Femur (tissue), 1 donor: ENCODE results near the gene PRMT7.

Experiments used
- DNase-seq: peaks from one replicate; pipeline ENCODE4 v3.0.0-alpha.2; 2017

Gene PRMT7

DNA sequence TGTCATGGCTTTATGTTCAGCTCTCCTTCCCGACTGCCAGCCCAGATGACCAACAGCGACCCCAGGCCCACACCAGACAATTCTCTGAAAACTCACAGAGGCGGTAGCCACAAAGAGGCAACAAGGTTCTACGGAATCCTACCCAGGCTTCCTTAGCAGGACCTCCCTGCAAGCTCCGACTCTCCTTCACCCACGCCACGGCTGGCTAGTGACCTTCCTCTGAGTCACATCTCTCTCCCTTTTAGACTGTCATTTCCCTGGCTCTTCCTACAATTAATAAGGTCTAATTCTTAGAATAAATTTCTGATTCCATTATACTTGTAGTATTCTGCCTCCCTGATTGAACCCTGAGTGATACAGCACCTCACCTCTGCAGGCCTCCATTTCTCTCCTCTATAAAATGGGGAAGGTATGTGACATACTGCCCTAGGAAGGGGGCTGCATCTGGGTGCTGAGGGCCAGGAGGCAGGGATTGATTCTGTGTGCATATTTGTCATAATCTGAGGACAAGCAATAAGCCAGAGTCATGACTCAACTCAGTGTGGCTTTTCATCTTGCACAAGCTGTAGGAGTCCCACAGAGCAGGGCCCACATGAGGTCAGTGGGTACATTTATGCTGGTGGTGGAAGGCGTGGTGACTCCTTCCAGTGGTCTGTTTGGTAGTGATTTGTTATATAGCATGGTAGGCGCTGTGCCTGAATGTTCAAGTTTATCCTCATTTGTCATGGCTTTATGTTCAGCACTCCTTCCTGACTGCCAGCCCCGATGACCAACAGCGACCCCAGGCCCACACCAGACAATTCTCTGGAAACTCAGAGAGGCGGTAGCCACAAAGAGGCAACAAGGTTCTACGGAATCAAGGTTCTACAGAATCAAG lies 91.3 kb downstream of the PRMT7 start:
- DNase-seq: no peak

DNA sequence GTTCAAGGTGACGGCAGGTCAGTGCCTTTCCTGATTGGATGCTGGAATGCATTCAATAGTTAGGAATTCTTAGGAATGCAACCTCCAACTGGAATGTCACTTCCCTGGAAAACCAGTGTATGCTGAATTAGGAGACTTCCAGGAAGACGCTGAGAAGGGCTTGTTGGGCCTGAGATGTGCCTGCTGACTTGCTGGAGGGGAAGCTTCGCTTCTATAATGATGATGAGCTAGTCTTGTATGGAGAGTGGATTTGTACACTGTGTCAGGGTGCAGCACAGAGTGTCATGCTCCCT lies 91.9 kb downstream of the PRMT7 start:
- no peak for DNase-seq

DNA sequence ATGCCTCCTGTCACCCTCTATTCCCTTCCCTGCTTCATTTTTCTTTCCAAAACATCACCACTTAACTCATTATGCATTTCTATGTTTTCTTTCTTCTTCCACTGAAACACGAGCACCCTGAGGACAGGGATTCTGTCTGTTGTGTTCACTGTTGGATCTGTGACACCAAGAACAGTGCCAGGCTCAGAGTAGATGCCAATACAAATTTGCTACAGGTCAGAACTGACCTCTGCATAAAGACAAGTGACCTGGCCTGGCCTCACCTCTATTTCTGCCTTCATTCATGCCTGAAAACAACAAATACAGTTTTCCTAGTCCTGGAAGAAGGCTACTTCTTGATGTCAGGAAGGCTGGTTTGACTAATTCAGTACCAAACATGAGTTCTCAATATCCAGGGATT lies 92.4 kb downstream of the PRMT7 start:
- DNase-seq: no peak

DNA sequence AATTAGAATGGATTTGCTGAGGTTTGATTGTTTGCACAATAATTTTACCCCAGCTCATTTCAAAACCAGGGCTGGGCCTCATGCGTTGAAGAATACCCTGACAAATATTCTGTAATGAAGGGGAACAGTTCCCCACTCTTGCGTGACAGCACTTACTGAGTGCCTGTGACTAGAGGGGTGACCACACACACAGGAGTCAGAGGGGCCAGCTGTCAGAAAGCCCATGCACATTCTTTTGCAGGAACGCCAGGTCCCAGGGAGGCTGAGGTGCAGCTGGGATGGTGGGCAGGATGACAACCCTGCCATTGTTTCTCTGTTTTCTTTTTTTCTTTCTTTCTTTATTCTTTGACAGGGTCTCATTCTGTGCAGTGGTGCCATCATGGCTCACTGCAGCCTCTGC lies 92.9 kb downstream of the PRMT7 start:
- DNase-seq: no peak

DNA sequence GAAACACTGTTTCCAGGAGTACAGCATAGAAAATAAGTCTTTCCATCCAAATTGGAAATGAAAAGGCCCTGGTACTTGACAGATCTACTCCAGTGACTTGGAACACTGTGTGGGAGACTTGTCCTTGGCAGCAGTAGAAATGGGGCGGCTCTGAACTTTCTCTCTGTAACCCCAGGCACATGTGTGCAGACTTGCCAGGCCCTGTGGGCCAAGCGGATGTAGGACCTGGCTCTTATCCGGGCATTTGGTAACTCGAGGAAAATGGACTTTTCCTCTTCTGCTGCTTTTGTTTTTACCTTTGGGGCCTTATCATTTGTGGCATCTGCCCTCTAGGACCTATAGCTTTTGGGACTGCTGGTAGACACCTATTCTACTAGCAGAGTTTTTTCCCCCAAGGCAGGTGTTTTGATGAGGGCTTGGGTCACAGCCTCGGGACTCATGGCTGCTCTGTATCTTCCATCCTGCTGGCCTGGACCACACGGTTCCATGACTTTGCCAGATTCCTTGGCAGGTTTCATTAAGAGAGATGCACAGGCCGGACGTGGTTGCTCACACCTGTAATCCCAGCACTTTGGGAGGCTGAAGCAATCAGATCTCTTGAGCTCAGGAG lies 94.0 kb downstream of the PRMT7 start:
- DNase-seq: no peak

DNA sequence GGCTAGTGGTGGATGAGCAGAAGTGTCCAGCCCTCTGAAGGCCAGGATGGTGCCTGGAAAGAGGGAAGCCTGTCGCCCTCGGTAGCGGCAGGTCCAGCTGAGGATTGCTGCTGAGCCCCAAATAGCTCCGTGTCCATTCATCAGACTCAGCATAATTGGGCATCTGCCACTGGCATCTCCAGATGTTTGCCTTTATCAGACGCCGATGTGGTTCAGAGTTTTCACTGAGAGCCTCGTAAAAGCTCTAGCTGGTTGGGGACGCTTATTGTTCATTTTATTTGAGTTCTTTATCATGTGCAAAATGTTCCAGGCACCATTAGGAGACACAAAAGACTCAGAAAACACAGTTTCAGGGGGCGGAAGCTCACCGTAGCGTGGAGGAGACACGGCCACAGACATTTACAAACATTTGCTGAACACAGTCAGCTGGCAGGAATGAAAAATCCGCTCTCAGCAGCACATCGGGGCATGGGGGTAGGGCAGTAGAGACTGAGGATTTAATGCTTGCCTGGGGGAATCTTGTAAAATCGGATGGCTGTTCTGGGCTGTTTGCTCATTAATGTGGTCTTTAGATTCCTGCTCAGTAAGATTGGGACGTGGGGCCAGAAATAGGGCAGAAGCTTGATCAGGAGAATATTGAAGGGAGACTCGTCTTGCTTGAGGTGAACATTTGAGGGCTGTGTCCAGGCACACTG lies 95.8 kb downstream of the PRMT7 start:
- DNase-seq: no peak
